Activated CD4-positive, alpha-beta T cell treated with anti-CD3 and anti-CD28 coated beads for 36 hours (primary cell): Measurements from ENCODE around the gene CAMTA1. TPM values are rescaled to one million over a fixed set of nuclear protein-coding genes. Genes with fewer than 3 reads are reported as not detected.

ENCODE experiments used
- ATAC-seq: fragments of 200-7000 bp; cut with Tn5 transposase; one replicate; pipeline ENCODE4 v1.10.0; 2021; ENCODE audit warnings: mild to moderate bottlenecking, moderate library complexity
- CTCF ChIA-PET: fragments of 350-600 bp; sonication (Branson Sonifier 250); formaldehyde crosslinking; loops from one replicate; lab custom pipeline; 2021; ENCODE audit warnings: antibody characterized with exemption; lab: Charles Lee
- POLR2A ChIA-PET: fragments of 350-600 bp; sonication (Branson Sonifier 250); formaldehyde crosslinking; loops from one replicate; lab custom pipeline; 2021; ENCODE audit warnings: antibody characterized with exemption, inconsistent platforms; lab: Charles Lee
- DNase-seq: peaks from one replicate; pipeline ENCODE4 v3.0.0-alpha.2; 2020
- H3K27ac Mint-ChIP-seq: one replicate; pipeline ENCODE4 v1.8.0; 2021; ENCODE audit warnings: mixed read lengths
- H3K27me3 Mint-ChIP-seq: one replicate; pipeline ENCODE4 v1.8.0; 2021; ENCODE audit warnings: mixed read lengths
- H3K36me3 Mint-ChIP-seq: one replicate; pipeline ENCODE4 v1.8.0; 2021; ENCODE audit warnings: low read depth, mixed read lengths
- H3K4me1 Mint-ChIP-seq: one replicate; pipeline ENCODE4 v1.8.0; 2021; ENCODE audit warnings: mixed read lengths
- H3K4me3 Mint-ChIP-seq: one replicate; pipeline ENCODE4 v1.8.0; 2021; ENCODE audit warnings: mild to moderate bottlenecking, moderate library complexity, mixed read lengths
- H3K9me3 Mint-ChIP-seq: one replicate; pipeline ENCODE4 v1.8.0; 2021; ENCODE audit warnings: low read depth, mixed read lengths
- intact Hi-C, 2 experiments: fragments of 100-400 bp; cut with DNase I in 1 of 2; cut with micrococcal nuclease in 1 of 2; formaldehyde crosslinking; loops; one replicate each; pipeline versions ENCODE4 v1.14.2 to v1.15.1; 2022 to 2024; cut with DNase I, micrococcal nuclease
- total RNA-seq, 2 experiments: library from RNA; stranded (reverse); gene quantifications; one replicate each; pipeline ENCODE4 v1.2.3, GENCODE V29; 2021

CAMTA1 gene
- total RNA-seq, 2 experiments from 2014 or later, result 62.3 to 76.7 TPM

DNA sequence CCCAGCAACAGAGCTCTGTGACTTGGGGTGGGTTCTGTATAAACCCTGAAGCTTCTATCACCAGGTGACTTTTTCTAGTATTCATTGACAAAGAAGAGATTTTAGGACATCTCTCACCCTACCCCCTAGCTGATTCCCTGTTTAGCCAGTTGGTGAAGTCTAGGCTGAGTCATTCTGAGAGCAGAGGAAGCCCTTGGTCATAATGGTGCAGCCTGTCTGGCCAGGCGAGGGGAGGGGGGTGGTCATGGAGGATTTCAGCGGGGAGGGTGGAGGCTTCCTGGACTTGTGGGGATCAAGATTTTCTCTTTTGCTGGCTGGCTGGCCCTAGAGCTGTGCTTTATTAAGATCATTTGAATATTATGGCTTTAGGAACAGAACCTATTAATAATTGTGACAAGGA is 262.6 kb downstream of the CAMTA1 start:
- DNase-seq (no peak), ATAC-seq (no peak)
- no peaks in the 10 kb centered on the region for H3K9me3 Mint-ChIP-seq
- ChIA-PET CTCF (no interaction called here), POLR2A (no interaction called here)
- H3K36me3 Mint-ChIP-seq, result no peaks in the 10 kb centered on the region
- H3K4me1 Mint-ChIP-seq, result no peaks in the 10 kb centered on the region
- H3K4me3 Mint-ChIP-seq, result no peak overlapping the region
- H3K27ac Mint-ChIP-seq, result no peak overlapping the region
- intact Hi-C loops, result loop anchor here in 1 of 2 experiments (10.0 kb wide), 2 partner anchors 167 to 597 kb away; no protein-coding TSS in a partner anchor
- H3K27me3 Mint-ChIP-seq, result peaks cover 2% of the 10 kb centered on the region

- no peak overlapping the region for H3K4me3 Mint-ChIP-seq
- no peak overlapping the region for H3K27ac Mint-ChIP-seq
- H3K9me3 Mint-ChIP-seq, result no peaks in the 10 kb centered on the region
- H3K36me3 Mint-ChIP-seq, result no peaks in the 10 kb centered on the region
- peaks cover 2% of the 10 kb centered on the region for H3K27me3 Mint-ChIP-seq
- DNase-seq (no peak), ATAC-seq (no peak)
- intact Hi-C loops, result loop anchor here in 1 of 2 experiments (10.0 kb wide), 2 partner anchors 166 to 596 kb away; no protein-coding TSS in a partner anchor
- CTCF ChIA-PET, result no interaction called here
- POLR2A ChIA-PET, result no interaction called here
- no peaks in the 10 kb centered on the region for H3K4me1 Mint-ChIP-seq
These were observed 263.1 kb downstream of the CAMTA1 start for GRCh38 chr1:7048395-7048794.

GRCh38 chr1:7049913-7050625 is 264.8 kb downstream of the CAMTA1 start:
- H3K4me1 Mint-ChIP-seq, result no peaks in the 10 kb centered on the region
- POLR2A ChIA-PET, result no interaction called here
- H3K4me3 Mint-ChIP-seq, result no peak overlapping the region
- ATAC-seq (no peak), DNase-seq (no peak)
- no peaks in the 10 kb centered on the region for H3K36me3 Mint-ChIP-seq
- H3K27ac Mint-ChIP-seq, result no peak overlapping the region
- no peaks in the 10 kb centered on the region for H3K9me3 Mint-ChIP-seq
- CTCF ChIA-PET, result interaction anchor here (0.6 kb wide), 1 partner anchor 647 kb away, joined by 3 read pairs; no protein-coding TSS in a partner anchor
- intact Hi-C loops, result loop anchor here in 1 of 2 experiments (10.0 kb wide), 2 partner anchors 165 to 595 kb away; no protein-coding TSS in a partner anchor
- peaks cover 6% of the 10 kb centered on the region for H3K27me3 Mint-ChIP-seq

DNA sequence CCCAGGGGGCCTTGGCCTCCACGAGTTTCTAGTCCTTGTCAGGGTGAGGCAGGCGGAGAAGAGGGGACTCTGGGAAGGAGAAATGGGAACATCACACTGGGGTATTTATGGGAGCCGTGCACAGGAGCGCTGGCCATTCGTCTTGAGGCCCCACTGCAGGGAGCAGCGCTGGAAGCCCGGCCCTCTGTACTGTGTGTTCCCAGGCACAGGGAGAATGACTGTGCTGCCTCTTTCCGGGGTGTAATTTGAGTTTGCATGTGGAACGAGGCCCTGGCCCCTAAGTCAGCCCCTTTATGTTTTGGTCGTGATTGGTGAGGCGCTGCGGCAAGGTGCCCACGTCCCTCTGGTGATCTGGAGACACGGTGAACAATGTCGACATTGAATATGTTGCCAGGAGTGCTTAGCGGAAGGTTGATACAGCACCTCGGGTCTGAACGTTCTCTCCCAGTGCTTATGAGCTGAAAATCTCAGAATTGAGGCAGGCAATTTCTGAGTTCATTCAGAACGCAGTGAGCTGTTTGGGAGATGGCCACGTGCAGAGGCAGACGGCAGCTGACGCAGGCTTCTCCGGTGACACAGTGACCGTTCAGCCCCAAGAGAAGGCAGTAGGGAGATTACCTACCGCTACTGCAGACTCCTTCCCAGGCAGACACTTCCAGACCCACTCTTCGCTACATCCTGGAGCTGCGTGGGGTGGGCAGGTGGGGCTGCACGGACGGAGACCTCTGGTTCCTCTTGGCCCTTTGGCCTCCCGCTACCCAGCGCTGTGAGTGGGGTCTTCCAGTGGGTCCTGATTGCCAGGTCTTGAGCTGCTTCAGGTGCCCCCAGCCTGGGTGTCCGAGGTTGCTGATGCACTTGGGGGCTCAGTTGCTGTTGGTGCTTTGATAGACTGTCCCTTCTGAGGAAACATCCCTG is 265.8 kb downstream of the CAMTA1 start:
- H3K9me3 Mint-ChIP-seq, result no peaks in the 10 kb centered on the region
- H3K4me3 Mint-ChIP-seq, result no peak overlapping the region
- H3K4me1 Mint-ChIP-seq, result no peaks in the 10 kb centered on the region
- intact Hi-C loops, result no loop called here
- H3K27ac Mint-ChIP-seq, result no peak overlapping the region
- ATAC-seq (no peak), DNase-seq (no peak)
- CTCF ChIA-PET, result interaction anchor here (0.6 kb wide), 1 partner anchor 140 kb away, joined by 3 read pairs; no protein-coding TSS in a partner anchor
- POLR2A ChIA-PET, result no interaction called here
- H3K27me3 Mint-ChIP-seq, result peaks cover 6% of the 10 kb centered on the region
- H3K36me3 Mint-ChIP-seq, result no peaks in the 10 kb centered on the region

- POLR2A ChIA-PET, result no interaction called here
- peaks cover 6% of the 10 kb centered on the region for H3K27me3 Mint-ChIP-seq
- ATAC-seq, result no peak
- H3K4me3 Mint-ChIP-seq, result no peak overlapping the region
- DNase-seq, result no peak
- intact Hi-C loops, result no loop called here
- CTCF ChIA-PET, result no interaction called here
- H3K4me1 Mint-ChIP-seq, result no peaks in the 10 kb centered on the region
- no peak overlapping the region for H3K27ac Mint-ChIP-seq
- H3K9me3 Mint-ChIP-seq, result no peaks in the 10 kb centered on the region
- no peaks in the 10 kb centered on the region for H3K36me3 Mint-ChIP-seq
These were observed 267.4 kb downstream of the CAMTA1 start for GRCh38 chr1:7052701-7053100.

DNA sequence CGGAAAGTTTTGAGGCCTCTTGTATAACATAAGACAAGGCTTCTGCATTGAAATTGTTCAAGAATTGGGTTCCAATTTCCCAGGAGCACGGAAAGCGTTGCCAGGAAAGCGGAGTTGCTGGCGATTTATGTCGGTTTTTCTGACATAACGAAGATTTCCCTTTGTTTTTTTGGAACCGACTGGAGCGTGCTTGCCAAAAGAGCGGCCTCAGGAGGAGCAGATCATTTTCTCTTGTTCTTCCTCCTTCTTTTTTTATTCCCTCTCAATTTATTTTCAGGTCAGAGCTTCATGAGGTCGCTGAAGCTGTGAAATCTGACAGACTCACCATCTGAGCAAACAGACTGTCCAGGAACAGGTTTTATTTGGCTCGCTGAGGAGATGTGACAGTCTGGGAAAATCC is 275.5 kb downstream of the CAMTA1 start:
- no peak for DNase-seq
- CTCF ChIA-PET, result no interaction called here

GRCh38 chr1:7062346-7063061 is 277.2 kb downstream of the CAMTA1 start:
- intact Hi-C loops, result no loop called here
- Mint-ChIP-seq H3K4me3 (no peak overlapping the region), H3K4me1 (no peaks in the 10 kb centered on the region), H3K36me3 (no peaks in the 10 kb centered on the region), H3K27ac (no peak overlapping the region), H3K9me3 (no peaks in the 10 kb centered on the region), H3K27me3 (peaks cover 7% of the 10 kb centered on the region)
- POLR2A ChIA-PET, result no interaction called here
- ATAC-seq (no peak), DNase-seq (no peak)
- CTCF ChIA-PET, result no interaction called here

More for the DNA sequence above, 275.5 kb downstream of the CAMTA1 start:
- no peaks in the 10 kb centered on the region for H3K4me1 Mint-ChIP-seq
- no peak overlapping the region for H3K4me3 Mint-ChIP-seq
- intact Hi-C loops, result no loop called here
- H3K9me3 Mint-ChIP-seq, result no peaks in the 10 kb centered on the region
- no peak for ATAC-seq
- POLR2A ChIA-PET, result no interaction called here
- no peaks in the 10 kb centered on the region for H3K36me3 Mint-ChIP-seq
- no peak overlapping the region for H3K27ac Mint-ChIP-seq
- H3K27me3 Mint-ChIP-seq, result peaks cover 7% of the 10 kb centered on the region

DNA sequence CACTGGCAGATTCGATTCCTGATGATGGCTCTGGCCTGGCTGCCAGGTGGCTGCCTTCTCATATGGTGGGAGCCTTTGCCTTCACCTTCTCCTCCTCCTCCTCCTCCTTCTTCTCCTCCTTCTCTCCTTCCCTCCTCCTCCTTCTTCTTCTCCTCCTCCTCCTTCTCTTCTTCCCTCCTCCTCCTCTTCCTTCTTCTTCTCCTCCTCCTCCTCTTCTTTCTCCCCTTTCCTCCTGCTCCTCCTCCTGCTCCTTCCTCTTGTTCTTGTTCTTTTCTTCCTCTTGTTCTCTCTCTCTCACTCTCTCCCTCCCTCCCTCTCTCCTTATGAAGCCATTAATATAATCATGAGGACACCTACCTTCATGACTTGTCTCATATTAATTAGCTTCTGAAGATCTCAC is 278.7 kb downstream of the CAMTA1 start:
- Mint-ChIP-seq H3K4me3 (no peak overlapping the region), H3K36me3 (no peaks in the 10 kb centered on the region), H3K27ac (no peak overlapping the region), H3K27me3 (peaks cover 7% of the 10 kb centered on the region), H3K4me1 (no peaks in the 10 kb centered on the region), H3K9me3 (no peaks in the 10 kb centered on the region)
- POLR2A ChIA-PET, result no interaction called here
- CTCF ChIA-PET, result interaction anchor here (0.8 to 0.9 kb wide), 2 partner anchors 21 to 116 kb away, joined by 3 read pairs; no protein-coding TSS in a partner anchor
- intact Hi-C loops, result no loop called here
- ATAC-seq (no peak), DNase-seq (no peak)

DNA sequence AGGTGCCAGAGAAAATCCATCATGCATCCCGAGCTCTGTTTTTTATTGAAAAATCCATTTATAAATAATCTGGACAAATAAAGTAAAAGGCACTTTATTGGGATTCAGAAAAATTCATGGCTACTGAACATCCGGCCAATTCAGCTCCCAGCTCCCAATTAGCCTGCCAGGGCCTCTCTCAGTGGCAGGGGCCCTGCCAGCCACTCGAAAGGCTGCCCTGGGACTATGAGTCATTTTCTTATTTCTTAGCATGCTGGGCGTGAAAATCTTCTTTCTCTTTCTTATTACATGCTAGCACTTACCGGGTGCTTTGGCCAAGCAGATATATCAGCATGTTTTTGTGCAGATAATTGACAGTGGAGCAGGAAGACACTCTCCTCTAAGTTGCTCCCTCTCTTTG is 283.3 kb downstream of the CAMTA1 start:
- H3K4me3 Mint-ChIP-seq, result no peak overlapping the region
- ChIA-PET CTCF (interaction anchor here (0.5 to 1.0 kb wide), 4 partner anchors 128 to 356 kb away, joined by 3 to 5 read pairs (median 4); no protein-coding TSS in a partner anchor), POLR2A (no interaction called here)
- H3K4me1 Mint-ChIP-seq, result peaks cover 2% of the 10 kb centered on the region
- no peaks in the 10 kb centered on the region for H3K36me3 Mint-ChIP-seq
- intact Hi-C loops, result no loop called here
- no peak overlapping the region for H3K27ac Mint-ChIP-seq
- DNase-seq, result no peak
- no peaks in the 10 kb centered on the region for H3K9me3 Mint-ChIP-seq
- peaks cover 31% of the 10 kb centered on the region for H3K27me3 Mint-ChIP-seq
- no peak for ATAC-seq

DNA sequence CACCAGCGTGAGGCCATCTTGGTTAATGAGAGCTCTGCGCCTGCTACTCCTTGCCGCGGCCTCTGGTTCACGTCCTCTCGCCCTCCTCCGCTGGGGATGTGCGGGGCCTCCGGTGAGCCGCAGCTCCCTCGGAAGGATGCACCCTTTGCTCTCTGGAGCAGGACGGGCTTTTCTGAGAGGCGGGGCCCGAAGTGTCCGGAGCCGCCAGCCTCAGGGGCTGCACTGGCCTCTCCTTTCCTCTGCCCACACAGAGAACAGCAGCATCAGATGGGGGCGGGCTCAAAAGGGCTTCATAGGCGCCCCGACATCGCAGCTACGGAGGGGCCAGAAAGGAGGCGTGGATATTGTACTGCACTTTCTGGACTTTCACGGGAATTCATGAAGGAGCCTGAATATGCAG is 284.7 kb downstream of the CAMTA1 start:
- intact Hi-C loops, result loop anchor here (1.0 to 5.0 kb wide), 7 partner anchors 27 to 350 kb away; no protein-coding TSS in a partner anchor
- Mint-ChIP-seq H3K27me3 (peaks cover 31% of the 10 kb centered on the region), H3K36me3 (no peaks in the 10 kb centered on the region), H3K4me1 (peaks cover 2% of the 10 kb centered on the region), H3K4me3 (no peak overlapping the region), H3K9me3 (no peaks in the 10 kb centered on the region), H3K27ac (no peak overlapping the region)
- CTCF ChIA-PET, result interaction anchor here (0.6 to 2.6 kb wide), 24 partner anchors 9 to 966 kb away, joined by 3 to 17 read pairs (median 4); partner anchors contain the start of gene CAMTA1
- POLR2A ChIA-PET, result no interaction called here
- DNase-seq (no peak), ATAC-seq (no peak)
